Naive thymus-derived CD4-positive, alpha-beta T cell (primary cell): ENCODE results near the gene CASP14. TPM values are rescaled to one million over a fixed set of nuclear protein-coding genes. Genes with fewer than 3 reads are reported as not detected.

Experiments
- ATAC-seq: fragments of 150-1000 bp; cut with Tn5 transposase; 2 replicates; pipeline ENCODE4 v1.10.0; 2021; ENCODE audit warnings: mild to moderate bottlenecking, moderate library complexity
- CTCF ChIA-PET: fragments of 350-600 bp; sonication (Branson Sonifier 250); formaldehyde crosslinking; loops from one replicate; lab custom pipeline; 2021; ENCODE audit warnings: antibody characterized with exemption; lab: Charles Lee
- POLR2A ChIA-PET: fragments of 350-600 bp; sonication (Branson Sonifier 250); formaldehyde crosslinking; loops from one replicate; lab custom pipeline; 2021; ENCODE audit warnings: antibody characterized with exemption, inconsistent platforms; lab: Charles Lee
- DNase-seq, 9 donors: peaks; one replicate each; pipeline versions ENCODE4 v3.0.0 to v3.0.0-alpha.2; 2020 to 2022; ENCODE audit warnings: mixed read lengths in 1 of 9
- H3K27ac ChIP-seq: one replicate; pipeline ENCODE4 v1.7.0; 2013; ENCODE audit warnings: mild to moderate bottlenecking, low read depth, low read length, moderate library complexity
- H3K27me3 ChIP-seq, 2 donors: one replicate each; pipeline ENCODE4 v1.7.0; 2013; ENCODE audit warnings: low read length in 2 of 2, mild to moderate bottlenecking in 2 of 2, moderate library complexity in 2 of 2; ENCODE audit not compliant: control insufficient read depth in 2 of 2, insufficient read depth in 2 of 2
- H3K36me3 ChIP-seq, 3 experiments: 1 replicate in 2 of 3; 2 replicates in 1 of 3; pipeline ENCODE4 v1.7.0; 2013; ENCODE audit warnings: low read length in 3 of 3, mild to moderate bottlenecking in 3 of 3, moderate library complexity in 1 of 3; ENCODE audit not compliant: insufficient read depth in 3 of 3, control insufficient read depth in 2 of 3
- H3K4me1 ChIP-seq, 2 donors: one replicate each; pipeline ENCODE4 v1.7.0; 2013; ENCODE audit warnings: low read length in 2 of 2, mild to moderate bottlenecking in 2 of 2, moderate library complexity in 1 of 2; ENCODE audit not compliant: control insufficient read depth in 2 of 2, insufficient read depth in 2 of 2
- H3K4me3 ChIP-seq: 2 replicates; pipeline ENCODE4 v1.7.0; 2013; ENCODE audit warnings: mild to moderate bottlenecking, low read length
- H3K9me3 ChIP-seq, 3 experiments: 1 replicate in 2 of 3; 2 replicates in 1 of 3; pipeline ENCODE4 v1.7.0; 2013; ENCODE audit warnings: low read length in 3 of 3; ENCODE audit not compliant: control insufficient read depth in 2 of 3
- H3K27ac Mint-ChIP-seq, 9 donors: one replicate each; pipeline ENCODE4 v1.8.0; 2020 to 2022; ENCODE audit warnings: mixed read lengths in 9 of 9, mild to moderate bottlenecking in 8 of 9, moderate library complexity in 5 of 9, inconsistent platforms in 2 of 9
- H3K27me3 Mint-ChIP-seq, 5 donors: one replicate each; pipeline ENCODE4 v1.8.0; 2021 to 2022; ENCODE audit warnings: mixed read lengths in 5 of 5, mild to moderate bottlenecking in 1 of 5
- H3K36me3 Mint-ChIP-seq, 5 donors: one replicate each; pipeline ENCODE4 v1.8.0; 2020 to 2022; ENCODE audit warnings: mixed read lengths in 5 of 5, mild to moderate bottlenecking in 3 of 5, inconsistent platforms in 1 of 5
- H3K4me1 Mint-ChIP-seq, 7 donors: one replicate each; pipeline ENCODE4 v1.8.0; 2020 to 2022; ENCODE audit warnings: mixed read lengths in 7 of 7, mild to moderate bottlenecking in 3 of 7, inconsistent platforms in 1 of 7
- H3K4me3 Mint-ChIP-seq, 10 donors: one replicate each; pipeline ENCODE4 v1.8.0; 2020 to 2022; ENCODE audit warnings: mild to moderate bottlenecking in 10 of 10, mixed read lengths in 10 of 10, moderate library complexity in 6 of 10, inconsistent platforms in 2 of 10
- H3K9me3 Mint-ChIP-seq, 11 donors: one replicate each; pipeline ENCODE4 v1.8.0; 2020 to 2022; ENCODE audit warnings: mixed read lengths in 11 of 11, mild to moderate bottlenecking in 4 of 11, inconsistent platforms in 1 of 11, moderate library complexity in 1 of 11
- intact Hi-C, 2 donors: fragments of 100-400 bp; cut with micrococcal nuclease; formaldehyde crosslinking; loops; one replicate each; pipeline ENCODE4 v1.15.1; 2023
- polyA plus RNA-seq, 2 donors: library from polyadenylated mRNA; unstranded; fragments of 300-500 nt; fragmentation: Illumina TruSeq; gene quantifications; one replicate each; pipeline ENCODE4 v1.2.3, GENCODE V29; 2021
- total RNA-seq, 6 experiments: library from RNA in 5 of 6; stranded (reverse) in 5 of 6; gene quantifications; 1 replicate in 5 of 6; 2 replicates in 1 of 6; pipeline ENCODE4 v1.2.3 and lab custom pipeline; 2021 to 2026

CASP14 gene
- total and polyA plus RNA-seq, 7 experiments from 2014 or later: not detected

DNA sequence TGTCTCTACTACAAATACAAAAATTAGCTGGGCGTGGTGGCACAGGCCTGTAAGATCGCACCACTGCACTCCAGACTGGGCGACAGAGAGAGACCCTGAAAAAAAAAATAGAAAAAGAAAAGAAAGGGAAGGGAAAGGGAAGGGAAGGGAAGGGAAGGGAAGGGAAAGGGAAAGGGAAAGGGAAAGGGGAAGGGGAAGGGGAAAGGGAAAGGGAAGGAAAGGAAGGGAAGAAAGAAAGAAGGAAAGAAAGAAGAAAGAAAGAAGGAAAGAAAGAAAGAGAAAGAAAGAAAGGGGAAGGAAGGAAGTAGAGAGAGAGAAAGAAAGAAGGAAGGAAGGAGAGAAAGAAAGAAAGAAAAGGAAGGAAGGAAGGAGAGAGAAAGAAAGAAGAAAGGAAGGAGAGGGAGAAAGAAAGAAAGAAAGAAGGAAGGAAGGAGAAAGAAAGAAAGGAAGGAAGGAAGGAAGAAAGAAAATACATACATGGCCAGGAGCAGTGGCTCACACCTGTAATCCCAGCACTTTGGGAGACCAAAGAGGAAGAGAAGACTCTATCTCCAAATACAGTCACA lies 49.8 kb downstream of the CASP14 start:
- Mint-ChIP-seq H3K27me3 (no peaks in the 10 kb centered on the region), H3K27ac (no peak overlapping the region), H3K4me1 (peaks cover 0 to 2% (median 0%) of the 10 kb centered on the region in 7 donors), H3K36me3 (peaks cover 0 to 9% (median 5%) of the 10 kb centered on the region in 5 donors), H3K4me3 (no peak overlapping the region), H3K9me3 (peaks cover 4 to 19% (median 9%) of the 10 kb centered on the region in 11 donors)
- no peak for DNase-seq
- H3K27me3 ChIP-seq: no peaks in the 10 kb centered on the region
- peaks cover 0 to 7% (median 3%) of the 10 kb centered on the region in 3 experiments for H3K9me3 ChIP-seq
- ChIA-PET POLR2A (no interaction called here), CTCF (interaction anchor here (1.0 to 4.2 kb wide), 3 partner anchors 18 to 52 kb away, joined by 3 to 50 read pairs (median 3); no protein-coding TSS in a partner anchor)
- intact Hi-C loops: no loop called here
- ATAC-seq: no peak
- no peaks in the 10 kb centered on the region for H3K4me1 ChIP-seq
- no peaks in the 10 kb centered on the region for H3K36me3 ChIP-seq
- H3K4me3 ChIP-seq: no peak overlapping the region
- H3K27ac ChIP-seq: no peak overlapping the region

DNA sequence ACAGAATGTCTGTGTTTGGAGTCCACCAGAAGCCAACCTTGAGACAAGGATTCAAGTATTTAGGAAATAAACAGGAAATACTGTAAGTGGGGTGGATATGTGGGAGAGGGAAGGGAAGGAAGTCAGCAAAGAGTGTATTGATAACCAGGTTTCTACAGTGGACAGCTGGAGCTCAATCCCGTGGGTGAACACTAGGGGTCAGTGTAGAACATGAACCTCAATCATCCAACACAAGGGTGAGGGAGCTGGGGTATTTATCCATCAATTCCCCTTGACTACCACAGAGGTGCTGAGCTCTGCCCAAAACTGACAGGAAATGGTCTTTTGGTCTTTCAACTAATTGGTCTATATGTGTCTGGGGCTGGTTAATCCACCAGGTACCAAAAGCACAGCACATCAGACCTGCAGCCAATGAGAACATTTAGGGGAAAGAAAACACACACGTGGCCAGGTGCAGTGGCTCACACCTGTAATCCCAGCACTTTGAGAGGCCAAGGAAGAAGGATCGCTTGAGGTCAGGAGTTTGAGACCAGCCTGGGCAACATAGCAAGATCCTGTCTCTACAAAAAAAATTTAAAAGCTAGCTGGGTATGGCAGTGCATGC lies 52.3 kb downstream of the CASP14 start:
- Mint-ChIP-seq H3K36me3 (peaks cover 5 to 21% (median 9%) of the 10 kb centered on the region in 5 donors), H3K4me1 (peaks cover under 1 to 8% (median 6%) of the 10 kb centered on the region in 7 donors), H3K27me3 (peaks cover 0 to 7% (median 2%) of the 10 kb centered on the region in 5 donors), H3K4me3 (no peak overlapping the region), H3K27ac (peak overlapping the region in 2 of 9 donors; percentile 8 to 38), H3K9me3 (peaks cover 4 to 37% (median 19%) of the 10 kb centered on the region in 11 donors)
- Histone ChIP-seq H3K4me1 (no peaks in the 10 kb centered on the region), H3K4me3 (no peak overlapping the region), H3K27me3 (no peaks in the 10 kb centered on the region), H3K36me3 (no peaks in the 10 kb centered on the region), H3K27ac (no peak overlapping the region), H3K9me3 (peaks cover 0 to 18% (median 3%) of the 10 kb centered on the region in 3 experiments)
- ChIA-PET CTCF (interaction anchor here (0.5 to 4.2 kb wide), 9 partner anchors 9 to 1060 kb away, joined by 3 to 50 read pairs (median 3); no protein-coding TSS in a partner anchor), POLR2A (no interaction called here)
- DNase-seq (peak in 7 of 9 donors; percentile 21 to 57 (median 49)), ATAC-seq (peak; percentile 79)
- intact Hi-C loops: loop anchor here (1.0 kb wide), 2 partner anchors 49 to 455 kb away; no protein-coding TSS in a partner anchor

DNA sequence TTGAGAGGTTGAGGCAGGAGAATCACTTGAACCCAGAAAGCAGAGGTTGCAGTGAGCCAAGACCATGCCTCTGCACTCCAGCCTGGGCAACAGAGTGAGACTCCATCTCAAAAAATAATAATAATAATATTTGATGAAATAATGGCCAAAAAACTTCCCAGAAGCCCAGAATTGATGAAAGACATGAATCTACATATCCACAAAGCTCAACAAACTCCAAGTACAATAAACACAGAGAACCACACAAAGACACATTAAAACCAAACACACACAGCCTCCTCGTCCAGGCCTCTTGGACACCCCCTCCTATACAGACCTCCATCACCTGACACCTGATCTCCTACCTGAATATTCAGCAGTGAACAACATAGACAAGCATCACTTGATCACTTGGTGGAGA lies 54.7 kb downstream of the CASP14 start:
- no peak overlapping the region for H3K27ac ChIP-seq
- H3K36me3 ChIP-seq: no peaks in the 10 kb centered on the region
- no peak for ATAC-seq
- no peak overlapping the region for H3K4me3 ChIP-seq
- H3K4me1 Mint-ChIP-seq: peaks cover 6 to 21% (median 17%) of the 10 kb centered on the region in 7 donors
- peaks cover 0 to 22% (median 15%) of the 10 kb centered on the region in 5 donors for H3K27me3 Mint-ChIP-seq
- H3K4me3 Mint-ChIP-seq: no peak overlapping the region
- H3K27ac Mint-ChIP-seq: no peak overlapping the region
- peaks cover 0 to 6% of the 10 kb centered on the region in 2 donors for H3K4me1 ChIP-seq
- no peak for DNase-seq
- intact Hi-C loops: no loop called here
- CTCF ChIA-PET: interaction anchor here (1.6 kb wide), 1 partner anchor 45 kb away, joined by 4 read pairs; no protein-coding TSS in a partner anchor
- peaks cover 4 to 37% (median 19%) of the 10 kb centered on the region in 11 donors for H3K9me3 Mint-ChIP-seq
- peaks cover 5 to 21% (median 9%) of the 10 kb centered on the region in 5 donors for H3K36me3 Mint-ChIP-seq
- no peaks in the 10 kb centered on the region for H3K27me3 ChIP-seq
- peaks cover 0 to 18% (median 3%) of the 10 kb centered on the region in 3 experiments for H3K9me3 ChIP-seq
- POLR2A ChIA-PET: interaction anchor here (0.8 kb wide), 1 partner anchor 181 kb away, joined by 3 read pairs; no protein-coding TSS in a partner anchor

- Histone ChIP-seq H3K9me3 (peaks cover 0 to 18% (median 3%) of the 10 kb centered on the region in 3 experiments), H3K27me3 (no peaks in the 10 kb centered on the region), H3K36me3 (no peaks in the 10 kb centered on the region), H3K4me1 (peaks cover 0 to 6% of the 10 kb centered on the region in 2 donors), H3K4me3 (no peak overlapping the region), H3K27ac (no peak overlapping the region)
- intact Hi-C loops: no loop called here
- CTCF ChIA-PET: interaction anchor here (1.6 kb wide), 1 partner anchor 45 kb away, joined by 4 read pairs; no protein-coding TSS in a partner anchor
- Mint-ChIP-seq H3K36me3 (peaks cover 5 to 21% (median 9%) of the 10 kb centered on the region in 5 donors), H3K4me1 (peaks cover 6 to 21% (median 17%) of the 10 kb centered on the region in 7 donors), H3K4me3 (no peak overlapping the region), H3K27ac (no peak overlapping the region), H3K27me3 (peaks cover 0 to 22% (median 15%) of the 10 kb centered on the region in 5 donors), H3K9me3 (peaks cover 4 to 37% (median 19%) of the 10 kb centered on the region in 11 donors)
- DNase-seq: no peak
- POLR2A ChIA-PET: no interaction called here
- no peak for ATAC-seq
These were observed 55.1 kb downstream of the CASP14 start for GRCh38 chr19:15104411-15104810.

DNA sequence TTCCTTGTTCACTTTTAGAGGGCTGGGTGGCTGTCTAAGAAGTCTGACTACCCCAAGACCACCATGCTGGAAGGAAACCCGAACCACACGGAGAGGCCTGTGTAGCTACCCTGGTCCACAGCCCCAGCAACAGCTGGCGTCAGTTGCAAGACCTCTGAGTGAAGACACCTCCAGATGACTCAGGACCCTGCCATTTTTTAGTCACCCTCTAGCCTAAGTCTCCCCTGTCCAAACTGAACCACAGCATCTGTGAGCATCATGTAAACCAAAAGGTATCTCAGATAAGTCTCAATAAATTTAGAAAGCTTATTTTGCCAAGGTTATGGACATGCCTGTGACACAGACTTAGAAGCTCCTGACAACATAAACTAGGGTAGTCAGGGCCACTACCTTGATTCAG lies 55.8 kb downstream of the CASP14 start:
- Mint-ChIP-seq H3K9me3 (peaks cover 4 to 37% (median 19%) of the 10 kb centered on the region in 11 donors), H3K4me3 (no peak overlapping the region), H3K27ac (no peak overlapping the region), H3K27me3 (peaks cover 0 to 22% (median 15%) of the 10 kb centered on the region in 5 donors), H3K4me1 (peaks cover 6 to 21% (median 17%) of the 10 kb centered on the region in 7 donors), H3K36me3 (peaks cover 5 to 21% (median 9%) of the 10 kb centered on the region in 5 donors)
- Histone ChIP-seq H3K36me3 (no peaks in the 10 kb centered on the region), H3K27ac (no peak overlapping the region), H3K27me3 (no peaks in the 10 kb centered on the region), H3K9me3 (peaks cover 0 to 18% (median 3%) of the 10 kb centered on the region in 3 experiments), H3K4me1 (peaks cover 0 to 6% of the 10 kb centered on the region in 2 donors), H3K4me3 (no peak overlapping the region)
- ChIA-PET POLR2A (no interaction called here), CTCF (interaction anchor here (0.6 to 1.6 kb wide), 3 partner anchors 44 to 1276 kb away, joined by 3 to 4 read pairs (median 3); no protein-coding TSS in a partner anchor)
- DNase-seq (no peak), ATAC-seq (no peak)
- intact Hi-C loops: no loop called here

DNA sequence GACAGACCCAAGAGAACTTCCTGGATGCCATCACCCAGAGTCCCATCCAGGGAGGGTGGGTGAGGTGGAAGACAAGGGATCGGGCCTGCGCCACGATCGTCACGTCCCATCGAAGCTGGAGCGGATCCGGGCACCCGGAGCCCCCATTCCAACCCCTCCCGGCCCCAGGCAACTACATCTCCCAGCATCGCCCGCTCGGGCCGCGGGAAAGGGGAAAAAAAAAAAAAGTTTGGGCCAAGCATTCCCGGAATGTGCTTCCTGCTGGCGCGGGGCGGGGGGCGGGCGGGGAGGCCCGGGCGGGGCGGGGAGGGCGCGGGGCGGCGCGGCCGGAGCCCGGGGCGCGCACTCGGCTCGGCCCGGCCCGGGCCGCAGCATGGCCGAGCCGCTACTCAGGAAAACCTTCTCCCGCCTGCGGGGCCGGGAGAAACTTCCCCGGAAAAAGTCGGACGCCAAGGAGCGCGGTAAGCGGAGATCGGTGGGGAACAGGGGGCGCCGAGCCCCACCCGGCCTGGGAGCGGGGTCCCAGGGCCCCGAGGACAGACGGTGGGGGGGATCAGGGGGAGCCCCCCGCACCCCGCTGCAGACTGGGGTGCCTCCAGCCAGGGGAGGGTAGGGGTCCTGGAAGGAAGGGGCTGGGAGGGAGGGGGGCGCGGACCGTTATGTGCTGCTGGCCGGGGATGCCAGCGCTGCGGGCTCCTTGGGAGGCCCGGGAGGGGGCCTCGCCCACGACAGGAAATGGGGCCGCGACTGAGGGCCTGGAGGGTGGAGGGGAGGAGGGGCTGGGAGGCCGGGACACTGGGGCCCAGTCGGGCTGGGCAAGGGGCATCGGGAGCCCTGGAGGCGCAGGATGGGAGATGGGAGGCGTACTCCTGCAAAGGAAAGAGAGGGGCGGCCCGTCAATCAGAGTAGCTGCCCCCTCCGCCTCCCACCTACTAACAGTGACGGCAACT lies 58.1 kb downstream of the CASP14 start, which contains the start of gene SYDE1:
Gene SYDE1 (plus strand): TSS at position 341 of the 950 bp plus-strand sequence. CDS start 33 bp downstream, at position 374.
- no peaks in the 10 kb centered on the region for H3K36me3 ChIP-seq
- no peak for ATAC-seq
- H3K27ac ChIP-seq: no peak within 1 kb of the TSS
- H3K9me3 ChIP-seq: peaks cover 0 to 18% (median 3%) of the 10 kb centered on the region in 3 experiments
- H3K4me1 Mint-ChIP-seq: peaks cover 6 to 21% (median 17%) of the 10 kb centered on the region in 7 donors
- intact Hi-C loops: no loop called here
- CTCF ChIA-PET: no interaction called here
- peaks cover 4 to 31% (median 16%) of the 10 kb centered on the region in 11 donors for H3K9me3 Mint-ChIP-seq
- peak in 1 of 9 donors; percentile 50 for DNase-seq
- POLR2A ChIA-PET: no interaction called here
- H3K27me3 ChIP-seq: no peaks in the 10 kb centered on the region
- H3K4me3 Mint-ChIP-seq: peak within 1 kb of the TSS; percentile 67 to 86 (median 77)
- peaks cover 0 to 6% of the 10 kb centered on the region in 2 donors for H3K4me1 ChIP-seq
- peaks cover 0 to 22% (median 15%) of the 10 kb centered on the region in 5 donors for H3K27me3 Mint-ChIP-seq
- H3K4me3 ChIP-seq: peak within 1 kb of the TSS; percentile 27
- peak within 1 kb of the TSS in 7 of 9 donors; percentile 1 to 75 (median 52) for H3K27ac Mint-ChIP-seq
- peaks cover 5 to 18% (median 7%) of the 10 kb centered on the region in 5 donors for H3K36me3 Mint-ChIP-seq
